T-cell (primary cell): Measurements from ENCODE around the gene ST8SIA5. TPM values are rescaled to one million over a fixed set of nuclear protein-coding genes. Genes with fewer than 3 reads are reported as not detected.

Source experiments
- ATAC-seq, 4 experiments: fragments of 200-7000 bp in 3 of 4; fragments of 150-1000 bp in 1 of 4; cut with Tn5 transposase; replicated peaks in 1 of 4; 1 replicate in 3 of 4; 2 replicates in 1 of 4; pipeline ENCODE4 v1.10.0; 2021; ENCODE audit warnings: moderate library complexity in 3 of 4, mild to moderate bottlenecking in 2 of 4, moderate number of reproducible peaks in 1 of 4
- CTCF ChIA-PET, 2 donors: fragments of 300-600 bp; sonication (Branson Sonifier 250); formaldehyde crosslinking; loops; one replicate each; lab custom pipeline; 2022; ENCODE audit warnings: antibody characterized with exemption in 2 of 2; lab: Charles Lee
- POLR2A ChIA-PET, 2 donors: fragments of 300-600 bp; sonication (Branson Sonifier 250); formaldehyde crosslinking; loops; one replicate each; lab custom pipeline; 2022; ENCODE audit warnings: antibody characterized with exemption in 2 of 2; lab: Charles Lee
- DNase-seq, 35 experiments: peaks; one replicate each; pipeline versions ENCODE4 v3.0.0 to v3.0.0-alpha.2; 2013 to 2023
- H3K27ac ChIP-seq: one replicate; pipeline ENCODE4 v1.5.1; 2013; ENCODE audit warnings: low read length
- H3K27me3 ChIP-seq, 2 experiments: replicated peaks in 1 of 2; 1 replicate in 1 of 2; 2 replicates in 1 of 2; pipeline versions ENCODE4 v1.6.1 to v1.7.0; 2013; ENCODE audit warnings: low read length in 1 of 2, mixed read lengths in 1 of 2; ENCODE audit not compliant: control insufficient read depth in 2 of 2, insufficient read depth in 2 of 2; ENCODE audit errors: extremely low read depth in 1 of 2
- H3K36me3 ChIP-seq, 2 donors: 1 replicate in 1 of 2; 2 replicates in 1 of 2; pipeline versions ENCODE4 v1.6.1 to v1.7.0; 2013; ENCODE audit warnings: low read length in 1 of 2; ENCODE audit not compliant: control insufficient read depth in 2 of 2, insufficient read depth in 1 of 2; ENCODE audit errors: extremely low read depth in 1 of 2
- H3K4me1 ChIP-seq, 2 experiments: 1 replicate in 1 of 2; 2 replicates in 1 of 2; pipeline versions ENCODE4 v1.6.1 to v1.7.0; 2013; ENCODE audit warnings: low read length in 2 of 2, mixed read lengths in 1 of 2; ENCODE audit not compliant: insufficient read depth in 2 of 2, control insufficient read depth in 1 of 2; ENCODE audit errors: extremely low read depth in 1 of 2
- H3K4me3 ChIP-seq, 2 donors: 1 replicate in 1 of 2; 2 replicates in 1 of 2; pipeline versions ENCODE4 v1.5.1 to v1.7.0; 2013; ENCODE audit warnings: mild to moderate bottlenecking in 2 of 2, low read length in 1 of 2, moderate library complexity in 1 of 2; ENCODE audit not compliant: control insufficient read depth in 1 of 2; ENCODE audit errors: extremely low read depth in 1 of 2
- H3K9me3 ChIP-seq: 2 replicates; pipeline ENCODE4 v1.7.0; 2013
- H3K27ac Mint-ChIP-seq, 2 donors: one replicate each; pipeline ENCODE4 v1.8.0; 2020 to 2021; ENCODE audit warnings: mild to moderate bottlenecking in 2 of 2, mixed read lengths in 2 of 2
- H3K27me3 Mint-ChIP-seq, 2 donors: one replicate each; pipeline ENCODE4 v1.8.0; 2021 to 2022; ENCODE audit warnings: mixed read lengths in 2 of 2
- H3K36me3 Mint-ChIP-seq: one replicate; pipeline ENCODE4 v1.8.0; 2021; ENCODE audit warnings: mixed read lengths
- H3K4me1 Mint-ChIP-seq, 3 donors: one replicate each; pipeline ENCODE4 v1.8.0; 2020 to 2022; ENCODE audit warnings: mixed read lengths in 3 of 3, mild to moderate bottlenecking in 1 of 3
- H3K4me3 Mint-ChIP-seq, 3 donors: one replicate each; pipeline ENCODE4 v1.8.0; 2020 to 2022; ENCODE audit warnings: mild to moderate bottlenecking in 3 of 3, mixed read lengths in 3 of 3, moderate library complexity in 3 of 3
- H3K9me3 Mint-ChIP-seq, 3 donors: one replicate each; pipeline ENCODE4 v1.8.0; 2020 to 2022; ENCODE audit warnings: mixed read lengths in 3 of 3
- WGBS: methylation state at CpG from one replicate; pipeline ENCODE4 v1.1.5; 2013; ENCODE audit warnings: missing lambda C conversion rate; ENCODE audit not compliant: insufficient coverage; 5-methylcytosine and 5-hydroxymethylcytosine counted together
- total RNA-seq, 35 experiments: library from RNA in 6 of 35; stranded (reverse) in 6 of 35; fragments of 120-200 nt in 1 of 35; gene quantifications; one replicate each; pipeline versions ENCODE4 v1.2.1 to v1.2.4 and lab custom pipeline; 2013 to 2026

Gene ST8SIA5
- total RNA-seq, 5 donors from 2014 or later (not counting 1 experiment from before 2014, with no cell fraction given): 0.09 to 0.28 TPM; not detected in 3

DNA sequence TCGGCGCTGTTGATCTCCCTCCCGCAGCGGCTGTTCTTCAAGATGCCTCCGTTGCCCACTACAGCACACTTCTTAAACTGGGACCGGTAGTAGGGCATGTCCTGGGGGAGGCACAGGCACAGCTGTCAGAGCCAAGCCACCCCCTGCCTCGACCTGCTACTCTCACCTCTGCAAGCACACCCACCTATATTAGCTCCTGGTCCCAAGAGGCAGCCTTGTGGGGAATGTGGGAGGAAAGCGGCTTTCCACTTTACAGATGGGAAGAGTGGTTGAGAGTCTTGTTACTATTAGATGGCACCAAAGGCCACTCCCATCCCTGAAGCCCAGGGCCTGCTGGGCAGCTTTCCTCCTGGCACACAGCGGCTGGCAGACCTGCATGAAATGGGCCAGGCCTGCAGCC is 70.7 kb downstream of the ST8SIA5 start:
- Mint-ChIP-seq H3K36me3 (no peaks in the 10 kb centered on the region), H3K4me3 (no peak overlapping the region), H3K27me3 (no peaks in the 10 kb centered on the region), H3K4me1 (no peaks in the 10 kb centered on the region), H3K9me3 (no peaks in the 10 kb centered on the region), H3K27ac (no peak overlapping the region)
- no peaks in the 10 kb centered on the region for H3K4me1 ChIP-seq
- no peaks in the 10 kb centered on the region for H3K9me3 ChIP-seq
- POLR2A ChIA-PET: no interaction called here
- ATAC-seq (no peak), DNase-seq (no peak)
- 95% methylated on average over 2 of the region's 9 CpGs for WGBS
- no peaks in the 10 kb centered on the region for H3K36me3 ChIP-seq
- CTCF ChIA-PET: no interaction called here
- no peak overlapping the region for H3K4me3 ChIP-seq
- H3K27ac ChIP-seq: no peak overlapping the region
- peaks cover 0 to 5% of the 10 kb centered on the region in 2 experiments for H3K27me3 ChIP-seq

- Histone ChIP-seq H3K27ac (no peak overlapping the region), H3K4me3 (no peak overlapping the region), H3K4me1 (no peaks in the 10 kb centered on the region), H3K9me3 (no peaks in the 10 kb centered on the region), H3K36me3 (no peaks in the 10 kb centered on the region), H3K27me3 (peaks cover 0 to 14% of the 10 kb centered on the region in 2 experiments)
- DNase-seq: no peak
- Mint-ChIP-seq H3K4me3 (no peak overlapping the region), H3K27ac (no peak overlapping the region), H3K4me1 (no peaks in the 10 kb centered on the region), H3K36me3 (no peaks in the 10 kb centered on the region), H3K27me3 (peaks cover 2 to 6% of the 10 kb centered on the region in 2 donors), H3K9me3 (no peaks in the 10 kb centered on the region)
- WGBS: 100% methylated on average over 1 of the region's 4 CpGs
- ChIA-PET POLR2A (no interaction called here), CTCF (no interaction called here)
- ATAC-seq: no peak
These were observed 73.6 kb downstream of the ST8SIA5 start for GRCh38 chr18:46683252-46683651.

DNA sequence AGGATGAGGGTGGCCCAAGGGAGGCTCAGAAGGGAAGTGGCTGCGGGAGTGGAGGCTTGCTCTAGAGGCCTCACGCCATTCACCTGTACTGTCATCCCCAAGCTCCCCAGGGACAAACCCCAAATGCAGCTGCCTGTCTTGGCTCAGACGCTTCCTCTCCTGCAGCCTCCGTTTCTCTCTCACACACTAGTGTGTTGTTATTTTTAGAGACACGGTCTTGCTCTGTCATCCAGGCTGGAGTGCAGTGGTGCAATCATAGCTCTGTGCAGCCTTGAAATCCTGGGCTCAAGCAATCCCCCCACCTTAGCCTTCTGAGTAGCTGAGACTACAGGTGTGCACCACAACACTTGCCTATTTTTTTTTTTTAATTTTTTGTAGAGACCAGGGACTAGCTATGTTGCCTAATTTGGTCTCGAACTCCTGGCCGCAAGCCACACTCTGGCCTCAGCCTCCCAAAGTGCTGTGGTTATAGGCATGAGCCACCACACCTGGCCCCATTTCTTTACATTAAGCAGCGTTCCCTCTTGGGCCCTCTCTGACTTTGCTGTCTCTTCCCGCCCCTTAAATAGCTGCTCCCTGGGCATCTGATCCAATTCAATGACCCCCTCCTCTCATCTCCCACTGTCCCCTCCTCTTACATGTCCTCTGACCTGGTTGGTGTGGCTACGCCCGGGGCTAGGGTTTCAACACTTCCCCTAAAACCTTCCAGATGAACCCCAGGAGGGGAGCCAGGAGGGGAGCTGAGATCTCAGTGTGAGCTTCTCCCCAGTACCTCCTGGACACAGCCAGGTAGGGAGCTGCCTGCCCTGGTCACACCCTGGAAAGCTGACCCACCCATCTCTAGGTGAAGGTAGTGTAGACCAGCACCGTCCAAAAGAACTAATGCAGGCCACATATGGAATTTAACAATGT is 75.8 kb downstream of the ST8SIA5 start:
- ChIA-PET POLR2A (no interaction called here), CTCF (no interaction called here)
- no peaks in the 10 kb centered on the region for H3K36me3 Mint-ChIP-seq
- H3K9me3 Mint-ChIP-seq: no peaks in the 10 kb centered on the region
- no peak for ATAC-seq
- no peak overlapping the region for H3K27ac ChIP-seq
- no peaks in the 10 kb centered on the region for H3K4me1 ChIP-seq
- no peaks in the 10 kb centered on the region for H3K4me1 Mint-ChIP-seq
- peaks cover 2 to 6% of the 10 kb centered on the region in 2 donors for H3K27me3 Mint-ChIP-seq
- H3K4me3 Mint-ChIP-seq: no peak overlapping the region
- H3K9me3 ChIP-seq: no peaks in the 10 kb centered on the region
- H3K27me3 ChIP-seq: peaks cover 0 to 24% of the 10 kb centered on the region in 2 experiments
- H3K27ac Mint-ChIP-seq: no peak overlapping the region
- no peaks in the 10 kb centered on the region for H3K36me3 ChIP-seq
- 89% methylated on average over 3 of the region's 12 CpGs for WGBS
- no peak overlapping the region for H3K4me3 ChIP-seq
- no peak for DNase-seq

DNA sequence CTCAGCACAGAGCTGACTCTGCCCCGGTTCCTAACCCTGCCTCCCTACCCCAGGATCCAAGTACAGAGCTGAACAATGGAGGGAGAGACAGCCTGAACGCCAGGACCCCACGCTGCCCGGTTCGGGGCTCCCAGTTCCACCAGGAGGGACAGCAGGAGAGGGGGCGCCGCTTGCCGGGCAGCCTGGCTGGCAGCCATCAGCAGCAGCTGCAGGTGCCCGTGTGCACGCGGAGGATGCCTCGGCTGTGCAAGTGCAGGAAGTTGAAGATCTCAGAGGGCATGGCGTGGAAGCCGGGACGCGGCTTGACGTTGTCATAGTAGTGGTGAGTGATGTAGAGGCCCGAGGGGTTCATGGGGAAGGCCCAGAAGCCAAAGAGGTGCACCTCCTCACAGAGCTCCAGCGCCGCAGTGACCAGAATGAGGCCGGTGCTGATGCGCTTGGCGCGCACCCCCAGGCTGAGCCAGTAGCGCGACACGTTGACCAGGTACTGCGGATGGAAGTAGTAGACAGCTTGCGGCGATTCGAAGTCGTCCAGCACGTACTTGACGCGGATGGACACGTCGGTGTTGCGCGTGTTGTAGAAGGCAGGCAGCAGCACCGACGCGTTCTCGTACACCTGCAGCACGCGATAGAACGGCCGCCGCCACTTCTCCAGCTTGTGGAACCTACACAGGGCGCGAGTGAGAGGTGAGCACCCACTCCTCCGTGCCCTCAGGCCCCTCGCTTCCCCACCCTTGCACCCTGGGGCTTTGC is 76.8 kb downstream of the ST8SIA5 start:
- Mint-ChIP-seq H3K9me3 (peaks cover 0 to 3% (median 0%) of the 10 kb centered on the region in 3 donors), H3K27ac (no peak overlapping the region), H3K4me3 (no peak overlapping the region), H3K27me3 (peaks cover 6% of the 10 kb centered on the region in 2 donors), H3K4me1 (no peaks in the 10 kb centered on the region), H3K36me3 (no peaks in the 10 kb centered on the region)
- Histone ChIP-seq H3K4me1 (no peaks in the 10 kb centered on the region), H3K27ac (no peak overlapping the region), H3K9me3 (no peaks in the 10 kb centered on the region), H3K27me3 (peaks cover 0 to 24% of the 10 kb centered on the region in 2 experiments), H3K4me3 (no peak overlapping the region), H3K36me3 (no peaks in the 10 kb centered on the region)
- ChIA-PET CTCF (no interaction called here), POLR2A (no interaction called here)
- 94% methylated on average over 49 of the region's 52 CpGs for WGBS
- ATAC-seq (no peak), DNase-seq (no peak)

GRCh38 chr18:46678785-46679399 is 78.0 kb downstream of the ST8SIA5 start:
- no peak overlapping the region for H3K27ac ChIP-seq
- POLR2A ChIA-PET: no interaction called here
- DNase-seq (no peak), ATAC-seq (no peak)
- H3K9me3 ChIP-seq: no peaks in the 10 kb centered on the region
- no peak overlapping the region for H3K4me3 ChIP-seq
- Mint-ChIP-seq H3K4me3 (no peak overlapping the region), H3K36me3 (no peaks in the 10 kb centered on the region), H3K27me3 (peaks cover 6 to 8% of the 10 kb centered on the region in 2 donors), H3K9me3 (peaks cover 0 to 3% (median 0%) of the 10 kb centered on the region in 3 donors), H3K4me1 (peaks cover 0 to 2% (median 0%) of the 10 kb centered on the region in 3 donors), H3K27ac (no peak overlapping the region)
- CTCF ChIA-PET: no interaction called here
- H3K4me1 ChIP-seq: no peaks in the 10 kb centered on the region
- 53% methylated on average over 4 of the region's 10 CpGs for WGBS
- peaks cover 0 to 24% of the 10 kb centered on the region in 2 experiments for H3K27me3 ChIP-seq
- H3K36me3 ChIP-seq: no peaks in the 10 kb centered on the region

GRCh38 chr18:46678041-46678440 is 78.8 kb downstream of the ST8SIA5 start:
- Histone ChIP-seq H3K4me3 (no peak overlapping the region), H3K27ac (no peak overlapping the region), H3K4me1 (no peaks in the 10 kb centered on the region), H3K36me3 (no peaks in the 10 kb centered on the region), H3K27me3 (peaks cover 0 to 24% of the 10 kb centered on the region in 2 experiments), H3K9me3 (no peaks in the 10 kb centered on the region)
- DNase-seq (no peak), ATAC-seq (no peak)
- no peak overlapping the region for H3K27ac Mint-ChIP-seq
- peaks cover 0 to 3% (median 0%) of the 10 kb centered on the region in 3 donors for H3K9me3 Mint-ChIP-seq
- peaks cover 2 to 5% (median 3%) of the 10 kb centered on the region in 3 donors for H3K4me1 Mint-ChIP-seq
- CTCF ChIA-PET: interaction anchor here in 1 of 2 donors (0.5 kb wide), 1 partner anchor 13 kb away, joined by 4 read pairs; no protein-coding TSS in a partner anchor
- H3K27me3 Mint-ChIP-seq: peaks cover 6 to 8% of the 10 kb centered on the region in 2 donors
- WGBS: no CpG with 5 or more reads among the region's 3 CpGs
- H3K4me3 Mint-ChIP-seq: no peak overlapping the region
- no peaks in the 10 kb centered on the region for H3K36me3 Mint-ChIP-seq
- POLR2A ChIA-PET: no interaction called here
